ENCODE data around the gene CDC42BPA. TPM values are rescaled to one million over a fixed set of nuclear protein-coding genes. Genes with fewer than 3 reads are reported as not detected.

CDC42BPA gene
- total and polyA plus RNA-seq, 2 of the 8 experiments (the other 6 are each of a cell fraction or from before 2014, with no cell fraction given): 7.1 to 28.5 TPM

GRCh38 chr1:226943156-226943555 is 375.1 kb downstream of the CDC42BPA start (continued):
- TF ChIP-seq RFX5 (IDR thresholded peaks at IDR 0.05; ENCODE audit: borderline replicate concordance, low read depth, low read length) (no peak), KDM1A (IDR thresholded peaks at IDR 0.05; ENCODE audit: borderline replicate concordance, low read length) (no peak), ATF3 (IDR thresholded peaks at IDR 0.05; ENCODE audit: insufficient read depth, low read depth, low read length) (no peak)

Data from H1 (cell line).